IPS-18c (cell line): Measurements from ENCODE around the gene OR52M1.
"Not testable (repeated sequence)": the region's sequence is repeated elsewhere in the genome, so short reads cannot be mapped to it uniquely, and the experiment has no call there.

ENCODE experiments used
- H3K4me3 ChIP-seq: 2 replicates; pipeline ENCODE4 v1.7.0; 2013; ENCODE audit warnings: low read depth, mild to moderate bottlenecking, low read length, moderate library complexity; ENCODE audit not compliant: insufficient read depth
- H3K9me3 ChIP-seq: one replicate; pipeline ENCODE4 v1.6.1; 2013; ENCODE audit warnings: mild to moderate bottlenecking, low read length, moderate library complexity; ENCODE audit not compliant: control insufficient read depth, insufficient read depth

The OR52M1 gene

GRCh38 chr11:4544891-4545290 lies at the start of gene OR52M1:
Gene OR52M1, plus strand, starts transcription at chr11:4545191. Its CDS starts 0 bp downstream, at chr11:4545191.
- Histone ChIP-seq H3K9me3 (no peaks in the 10 kb centered on the region), H3K4me3 (no peak within 1 kb of the TSS)

GRCh38 chr11:4495487-4495886 lies 49.5 kb upstream of the OR52M1 start:
- Histone ChIP-seq H3K9me3 (no peaks in the 10 kb centered on the region), H3K4me3 (no peak overlapping the region)

GRCh38 chr11:4495986-4496385 lies 49.0 kb upstream of the OR52M1 start:
- no peak overlapping the region for H3K4me3 ChIP-seq

GRCh38 chr11:4496557-4497248 lies 48.3 kb upstream of the OR52M1 start:
- H3K9me3 ChIP-seq, result no peaks in the 10 kb centered on the region
- no peak overlapping the region for H3K4me3 ChIP-seq

More at GRCh38 chr11:4495986-4496385, 49.0 kb upstream of the OR52M1 start:
- H3K9me3 ChIP-seq, result no peaks in the 10 kb centered on the region

- H3K4me3 ChIP-seq, result no peak overlapping the region
Measured at GRCh38 chr11:4508886-4509285, 36.1 kb upstream of the OR52M1 start.

GRCh38 chr11:4511282-4512245 lies 33.4 kb upstream of the OR52M1 start:
- Histone ChIP-seq H3K4me3 (no peak overlapping the region), H3K9me3 (no peaks in the 10 kb centered on the region)

More at GRCh38 chr11:4508886-4509285, 36.1 kb upstream of the OR52M1 start:
- no peaks in the 10 kb centered on the region for H3K9me3 ChIP-seq

GRCh38 chr11:4514196-4514595 lies 30.8 kb upstream of the OR52M1 start:
- H3K9me3 ChIP-seq, result no peaks in the 10 kb centered on the region
- H3K4me3 ChIP-seq, result no peak overlapping the region

GRCh38 chr11:4522339-4522738 lies 22.7 kb upstream of the OR52M1 start:
- Histone ChIP-seq H3K9me3 (peaks cover 3% of the 10 kb centered on the region), H3K4me3 (no peak overlapping the region)

GRCh38 chr11:4522752-4523151 lies 22.2 kb upstream of the OR52M1 start:
- no peak overlapping the region for H3K4me3 ChIP-seq

GRCh38 chr11:4523666-4524065 lies 21.3 kb upstream of the OR52M1 start:
- Histone ChIP-seq H3K4me3 (no peak overlapping the region), H3K9me3 (peaks cover 3% of the 10 kb centered on the region)

More at GRCh38 chr11:4522752-4523151, 22.2 kb upstream of the OR52M1 start:
- H3K9me3 ChIP-seq, result peaks cover 3% of the 10 kb centered on the region

- Histone ChIP-seq H3K4me3 (no peak overlapping the region), H3K9me3 (peaks cover 2% of the 10 kb centered on the region)
Measured at GRCh38 chr11:4527926-4528325, 17.1 kb upstream of the OR52M1 start.

GRCh38 chr11:4531686-4532085 lies 13.3 kb upstream of the OR52M1 start:
- H3K4me3 ChIP-seq, H3K9me3 ChIP-seq: not testable (repeated sequence)

GRCh38 chr11:4539603-4540219 lies 5.3 kb upstream of the OR52M1 start:
- no peaks in the 10 kb centered on the region for H3K9me3 ChIP-seq

GRCh38 chr11:4541071-4541470 lies 3.9 kb upstream of the OR52M1 start:
- H3K9me3 ChIP-seq, result no peaks in the 10 kb centered on the region
- H3K4me3 ChIP-seq, result no peak overlapping the region

More at GRCh38 chr11:4539603-4540219, 5.3 kb upstream of the OR52M1 start:
- no peak overlapping the region for H3K4me3 ChIP-seq

- H3K9me3 ChIP-seq, result no peaks in the 10 kb centered on the region
- H3K4me3 ChIP-seq, result no peak overlapping the region
Measured at GRCh38 chr11:4543561-4543960, 1.4 kb upstream of the OR52M1 start.

- Histone ChIP-seq H3K4me3 (no peak overlapping the region), H3K9me3 (no peaks in the 10 kb centered on the region)
Measured at GRCh38 chr11:4546878-4547277, 1.9 kb downstream of the OR52M1 start.

- Histone ChIP-seq H3K4me3 (no peak overlapping the region), H3K9me3 (no peaks in the 10 kb centered on the region)
Measured at GRCh38 chr11:4547416-4547815, 2.4 kb downstream of the OR52M1 start.
